GM12878 (cell line): ENCODE measurements around the gene INVS. TPM values are rescaled to one million over a fixed set of nuclear protein-coding genes. Genes with fewer than 3 reads are reported as not detected.
A peak's percentile ranks its signal among the peaks of the same experiment; 100 is the strongest.

Source experiments
- ATAC-seq: fragments of 200-7000 bp; cut with Tn5 transposase; 3 replicates; pipeline ENCODE4 v1.9.1; 2020; ENCODE audit warnings: mild to moderate bottlenecking, moderate library complexity
- BruUV-seq: library from RNA; stranded (reverse); fragments of 400-500 nt; replicated peaks from 2 replicates; lab custom pipeline; 2021; lab: Mats Ljungman, UMichigan
- CTCF ChIA-PET: fragments of 300-600 bp; sonication (Branson Sonifier 250); formaldehyde crosslinking; extraction: SDS; loops from one replicate; lab custom pipeline; 2021; ENCODE audit warnings: inconsistent platforms; lab: Yijun Ruan, JAX
- POLR2A ChIA-PET: fragments of 350-600 bp; formaldehyde crosslinking; extraction: SDS; loops from one replicate; lab custom pipeline; 2021; ENCODE audit warnings: inconsistent platforms; lab: Charles Lee
- RAD21 ChIA-PET: fragments of 300-600 bp; sonication (Branson Sonifier 250); formaldehyde crosslinking; loops from one replicate; lab custom pipeline; 2023; ENCODE audit warnings: antibody characterized with exemption; ENCODE audit not compliant: unreplicated experiment; lab: Charles Lee
- SMC1A ChIA-PET: fragments of 300-600 bp; sonication (Branson Sonifier 250); formaldehyde crosslinking; loops from one replicate; lab custom pipeline; 2023; ENCODE audit not compliant: unreplicated experiment, uncharacterized antibody; lab: Charles Lee
- DNase-seq: peaks from one replicate; pipeline ENCODE4 v3.0.0-alpha.2; 2011; ENCODE audit warnings: low read depth, low spot score
- FAIRE-seq: peaks from 3 replicates; lab custom pipeline; 2011; peaks lifted over from hg19 to GRCh38; lab: Jason Lieb, UNC
- H2AFZ ChIP-seq: 2 replicates; pipeline ENCODE4 v1.6.0; 2011; ENCODE audit warnings: low read depth, low read length, control low read depth; ENCODE audit not compliant: control insufficient read depth
- H3K27ac ChIP-seq: 2 replicates; pipeline ENCODE4 v1.5.1; 2011; ENCODE audit warnings: control low read depth; ENCODE audit not compliant: control insufficient read depth, insufficient read depth
- H3K27me3 ChIP-seq, 2 experiments: replicated peaks in 1 of 2; 2 replicates each; pipeline versions ENCODE4 v1.6.0 to v1.6.1; 2011; ENCODE audit warnings: low read length in 1 of 2; ENCODE audit not compliant: control insufficient read depth in 2 of 2, insufficient read depth in 2 of 2
- H3K36me3 ChIP-seq, 2 experiments: 2 replicates each; pipeline ENCODE4 v1.5.1; 2011; ENCODE audit warnings: low read length in 1 of 2; ENCODE audit not compliant: control insufficient read depth in 2 of 2, insufficient read depth in 2 of 2
- H3K4me1 ChIP-seq: 2 replicates; pipeline ENCODE4 v1.6.1; 2011; ENCODE audit warnings: mild to moderate bottlenecking, low read length, moderate library complexity, mixed read lengths; ENCODE audit not compliant: control insufficient read depth, insufficient read depth
- H3K4me2 ChIP-seq: 2 replicates; pipeline ENCODE4 v1.6.0; 2011; ENCODE audit warnings: control low read depth; ENCODE audit not compliant: control insufficient read depth, insufficient read depth
- H3K4me3 ChIP-seq: fragments of 200-600 bp; sonication (generic); 2 replicates; pipeline ENCODE4 v1.5.1; 2016
- H3K79me2 ChIP-seq: 2 replicates; pipeline ENCODE4 v1.6.0; 2011; ENCODE audit warnings: low read length; ENCODE audit not compliant: control insufficient read depth, insufficient read depth
- H3K9ac ChIP-seq: 2 replicates; pipeline ENCODE4 v1.8.0; 2011; ENCODE audit warnings: low read length, control low read depth, mixed read lengths; ENCODE audit not compliant: control insufficient read depth, insufficient read depth
- H3K9me3 ChIP-seq: replicated peaks from 3 replicates; pipeline ENCODE4 v1.5.1; 2011; ENCODE audit warnings: mild to moderate bottlenecking, low read length; ENCODE audit not compliant: control insufficient read depth, insufficient read depth
- H4K20me1 ChIP-seq: 2 replicates; pipeline ENCODE4 v1.6.0; 2011; ENCODE audit not compliant: control insufficient read depth, insufficient read depth
- CBX5 ChIP-seq: sonication (generic); IDR thresholded peaks from 2 replicates; pipeline ENCODE4 v1.6.1; 2016; ENCODE audit warnings: low read depth, moderate library complexity, mild to moderate bottlenecking, inconsistent platforms
- HDGF ChIP-seq: fragments of 450-650 bp; IDR thresholded peaks from 2 replicates; pipeline ENCODE4 v1.6.1; 2016; ENCODE audit warnings: antibody characterized with exemption
- KLF5 ChIP-seq: fragments of 450-650 bp; IDR thresholded peaks from 2 replicates; pipeline ENCODE4 v1.6.1; 2014; ENCODE audit warnings: mild to moderate bottlenecking; ENCODE audit not compliant: partially characterized antibody
- TCF3 ChIP-seq: IDR thresholded peaks from 2 replicates; pipeline ENCODE4 v1.6.1; 2012; ENCODE audit warnings: low read depth, mild to moderate bottlenecking, low read length, borderline replicate concordance; ENCODE audit not compliant: insufficient read depth
- WRNIP1 ChIP-seq: IDR thresholded peaks from 2 replicates; pipeline ENCODE4 v1.6.1; 2011; ENCODE audit warnings: low read depth, low read length, improper control_type of control experiment, borderline replicate concordance
- ZNF622 ChIP-seq: fragments of 450-650 bp; IDR thresholded peaks from 2 replicates; pipeline ENCODE4 v1.6.1; 2017; ENCODE audit warnings: mild to moderate bottlenecking, inconsistent platforms
- WGBS: methylation state at CpG from one replicate; pipeline ENCODE4 v1.1.6; 2016; ENCODE audit warnings: low lambda C conversion rate; ENCODE audit not compliant: insufficient replicate concordance, insufficient coverage; ENCODE audit errors: missing lambda C conversion rate; 5-methylcytosine and 5-hydroxymethylcytosine counted together
- in situ Hi-C: fragments of 300-500 bp; cut with MboI; formaldehyde crosslinking; loops from 9 replicates; pipeline ENCODE4 v1.14.3; 2018; ENCODE audit warnings: mixed read lengths
- intact Hi-C: fragments of 100-400 bp; cut with micrococcal nuclease; formaldehyde crosslinking; loops from one replicate; pipeline ENCODE4 v1.14.2; 2022; ENCODE audit not compliant: unreplicated experiment
- polyA plus RNA-seq, 11 experiments: library from polyadenylated mRNA; depleted of rRNA in 4 of 11; unstranded in 6 of 11; stranded (reverse) in 5 of 11; fragments of >200 nt; fragmentation: Nextera tagmentation in 4 of 11; fragmentation: Illumina TruSeq in 1 of 11; extraction: Ambion mirVana in 4 of 11; extraction: Trizol in 1 of 11; gene quantifications; 1 replicate in 1 of 11; 2 replicates in 10 of 11; pipeline versions ENCODE4 v1.2.1 to v1.2.3, GENCODE V29; 2011 to 2016; ENCODE audit warnings: inconsistent platforms in 2 of 11, missing spikeins in 2 of 11, low read depth in 1 of 11
- total RNA-seq, 4 experiments: library from RNA; depleted of rRNA in 3 of 4; stranded (reverse); fragments of >200 nt in 3 of 4; fragmentation: Illumina TruSeq in 1 of 4; extraction: Trizol in 1 of 4; gene quantifications; 2 replicates each; pipeline versions ENCODE4 v1.2.1 to v1.2.3, GENCODE V29; 2013 to 2021
- TF ChIP-seq, protein P1 (sequence below): fragments of 450-650 bp; IDR thresholded peaks from 2 replicates; pipeline ENCODE4 v1.6.1; 2017; ENCODE audit warnings: mild to moderate bottlenecking, moderate library complexity

Gene INVS
- total and polyA plus RNA-seq, 10 of the 15 experiments (the other 5 are each of a cell fraction or from before 2014, with no cell fraction given), result 0.93 to 20.8 (median 13.2) TPM

DNA sequence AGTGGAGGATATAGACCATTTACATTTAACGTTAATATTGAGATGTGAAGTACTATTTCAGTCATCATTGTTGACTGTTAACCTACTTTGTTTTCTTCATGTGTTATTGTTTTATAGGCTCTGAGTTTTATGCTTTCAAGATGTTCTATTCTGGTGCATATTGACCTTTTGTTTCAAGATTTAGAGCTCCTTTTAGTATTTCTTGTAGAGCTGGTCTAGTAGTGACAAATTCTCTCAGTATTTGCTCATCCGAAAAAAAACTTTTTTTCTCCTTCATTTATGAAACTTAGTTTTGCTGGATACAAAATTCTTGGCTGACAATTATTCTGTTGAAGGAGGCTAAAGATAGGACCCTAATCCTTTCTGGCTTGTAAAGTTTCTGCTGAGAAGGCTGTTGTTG lies 91.3 kb downstream of the INVS start:
- Histone ChIP-seq H3K27me3 (no peaks in the 10 kb centered on the region), H3K27ac (no peak overlapping the region), H3K79me2 (no peaks in the 10 kb centered on the region), H3K9ac (no peak overlapping the region), H3K36me3 (no peaks in the 10 kb centered on the region)
- 96% methylated on average over 2 of the region's 2 CpGs for WGBS
- ATAC-seq, result no peak
- intact Hi-C loops, result no loop called here
- ChIA-PET POLR2A (no interaction called here), SMC1A (interaction anchor here (1.1 kb wide), 1 partner anchor 146 kb away, joined by 3 read pairs; no protein-coding TSS in a partner anchor)
- BruUV-seq, result no TSS peak
- TF ChIP-seq TCF3, result no peak
- TF ChIP-seq CBX5, result peak; percentile 60; the same call in 1 of the 2 replicates
- TF ChIP-seq, all 136 proteins: peak for 1
- DNase-seq (no peak), FAIRE-seq (no peak)
- H3K9me3 ChIP-seq, result peaks cover 4% of the 10 kb centered on the region; the same call in 2 of the 3 replicates
- in situ Hi-C loops, result no loop called here
- no peak overlapping the region for H3K4me2 ChIP-seq
- no peak overlapping the region for H2AFZ ChIP-seq
- H3K4me1 ChIP-seq, result no peaks in the 10 kb centered on the region
- no peak overlapping the region for H3K4me3 ChIP-seq
- ChIA-PET CTCF (interaction anchor here (1.5 kb wide), 1 partner anchor 25 kb away, joined by 3 read pairs; no protein-coding TSS in a partner anchor), RAD21 (no interaction called here)
- H4K20me1 ChIP-seq, result no peaks in the 10 kb centered on the region

DNA sequence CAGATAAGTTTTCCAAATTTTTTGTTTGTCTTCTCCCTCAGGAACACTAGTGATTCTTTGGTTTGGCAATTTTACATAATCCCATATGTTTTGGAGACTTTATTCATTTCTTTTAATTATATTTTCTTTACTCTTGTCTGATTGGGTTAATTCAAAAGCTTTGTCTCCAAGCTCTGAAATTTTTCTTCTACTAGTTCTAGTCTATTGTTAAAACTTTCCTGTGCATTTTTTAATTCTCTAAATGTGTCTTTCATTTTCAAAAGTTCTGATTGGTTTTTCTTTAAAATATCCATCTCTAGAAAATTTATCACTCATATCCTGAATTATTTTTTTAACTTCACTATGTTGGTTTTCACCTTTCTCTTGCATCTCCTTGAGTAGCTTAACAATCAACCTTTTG lies 92.2 kb downstream of the INVS start:
- ChIA-PET RAD21 (no interaction called here), SMC1A (interaction anchor here (0.6 to 1.2 kb wide), 4 partner anchors 10 to 380 kb away, joined by 3 to 4 read pairs (median 3); no protein-coding TSS in a partner anchor), CTCF (no interaction called here), POLR2A (no interaction called here)
- in situ Hi-C loops (no loop called here), intact Hi-C loops (no loop called here)
- BruUV-seq, result no TSS peak
- DNase-seq (no peak), ATAC-seq (no peak), FAIRE-seq (no peak)
- Histone ChIP-seq H4K20me1 (no peaks in the 10 kb centered on the region), H3K9ac (no peak overlapping the region), H3K27ac (no peak overlapping the region), H3K4me2 (no peak overlapping the region), H2AFZ (no peak overlapping the region), H3K36me3 (no peaks in the 10 kb centered on the region), H3K4me3 (no peak overlapping the region), H3K79me2 (no peaks in the 10 kb centered on the region), H3K27me3 (no peaks in the 10 kb centered on the region), H3K4me1 (no peaks in the 10 kb centered on the region)
- no peak for TF ChIP-seq WRNIP1
- no peak for TF ChIP-seq KLF5
- no peak for TF ChIP-seq HDGF
- TF ChIP-seq, protein P1, sequence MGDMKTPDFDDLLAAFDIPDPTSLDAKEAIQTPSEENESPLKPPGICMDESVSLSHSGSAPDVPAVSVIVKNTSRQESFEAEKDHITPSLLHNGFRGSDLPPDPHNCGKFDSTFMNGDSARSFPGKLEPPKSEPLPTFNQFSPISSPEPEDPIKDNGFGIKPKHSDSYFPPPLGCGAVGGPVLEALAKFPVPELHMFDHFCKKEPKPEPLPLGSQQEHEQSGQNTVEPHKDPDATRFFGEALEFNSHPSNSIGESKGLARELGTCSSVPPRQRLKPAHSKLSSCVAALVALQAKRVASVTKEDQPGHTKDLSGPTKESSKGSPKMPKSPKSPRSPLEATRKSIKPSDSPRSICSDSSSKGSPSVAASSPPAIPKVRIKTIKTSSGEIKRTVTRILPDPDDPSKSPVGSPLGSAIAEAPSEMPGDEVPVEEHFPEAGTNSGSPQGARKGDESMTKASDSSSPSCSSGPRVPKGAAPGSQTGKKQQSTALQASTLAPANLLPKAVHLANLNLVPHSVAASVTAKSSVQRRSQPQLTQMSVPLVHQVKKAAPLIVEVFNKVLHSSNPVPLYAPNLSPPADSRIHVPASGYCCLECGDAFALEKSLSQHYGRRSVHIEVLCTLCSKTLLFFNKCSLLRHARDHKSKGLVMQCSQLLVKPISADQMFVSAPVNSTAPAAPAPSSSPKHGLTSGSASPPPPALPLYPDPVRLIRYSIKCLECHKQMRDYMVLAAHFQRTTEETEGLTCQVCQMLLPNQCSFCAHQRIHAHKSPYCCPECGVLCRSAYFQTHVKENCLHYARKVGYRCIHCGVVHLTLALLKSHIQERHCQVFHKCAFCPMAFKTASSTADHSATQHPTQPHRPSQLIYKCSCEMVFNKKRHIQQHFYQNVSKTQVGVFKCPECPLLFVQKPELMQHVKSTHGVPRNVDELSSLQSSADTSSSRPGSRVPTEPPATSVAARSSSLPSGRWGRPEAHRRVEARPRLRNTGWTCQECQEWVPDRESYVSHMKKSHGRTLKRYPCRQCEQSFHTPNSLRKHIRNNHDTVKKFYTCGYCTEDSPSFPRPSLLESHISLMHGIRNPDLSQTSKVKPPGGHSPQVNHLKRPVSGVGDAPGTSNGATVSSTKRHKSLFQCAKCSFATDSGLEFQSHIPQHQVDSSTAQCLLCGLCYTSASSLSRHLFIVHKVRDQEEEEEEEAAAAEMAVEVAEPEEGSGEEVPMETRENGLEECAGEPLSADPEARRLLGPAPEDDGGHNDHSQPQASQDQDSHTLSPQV, result no peak
- no peak for TF ChIP-seq ZNF622
- TF ChIP-seq, all 136 proteins: peak for 0
- peaks cover 4% of the 10 kb centered on the region; the same call in 2 of the 3 replicates for H3K9me3 ChIP-seq
